AG04450 (cell line): ENCODE measurements around the gene DCST2. TPM values are rescaled to one million over a fixed set of nuclear protein-coding genes. Genes with fewer than 3 reads are reported as not detected.
A peak's percentile ranks its signal among the peaks of the same experiment; 100 is the strongest.
"Not testable (repeated sequence)": the region's sequence is repeated elsewhere in the genome, so short reads cannot be mapped to it uniquely, and the experiment has no call there.

Experiments
- CTCF ChIA-PET: fragments of 300-600, 350-600 bp; formaldehyde crosslinking; extraction: SDS; loops from one replicate; lab custom pipeline; 2022; ENCODE audit warnings: antibody characterized with exemption, inconsistent platforms; lab: Charles Lee
- POLR2A ChIA-PET: fragments of 350-600 bp; formaldehyde crosslinking; extraction: SDS; loops from one replicate; lab custom pipeline; 2021; ENCODE audit warnings: antibody characterized with exemption, inconsistent platforms; lab: Yijun Ruan, JAX
- DNase-seq: peaks from one replicate; pipeline ENCODE4 v3.0.0-alpha.2; 2011; ENCODE audit warnings: low read depth, low spot score
- H3K27ac ChIP-seq: one replicate; pipeline ENCODE4 v1.5.1; 2012; ENCODE audit warnings: low read depth, low read length, control low read depth
- H3K27me3 ChIP-seq: one replicate; pipeline ENCODE4 v1.6.0; 2012; ENCODE audit warnings: low read length; ENCODE audit not compliant: control insufficient read depth, insufficient read depth
- H3K4me3 ChIP-seq: 2 replicates; pipeline ENCODE4 v1.5.1; 2011; ENCODE audit warnings: mild to moderate bottlenecking, low read depth, low read length, control low read depth
- H3K9me3 ChIP-seq: 2 replicates; pipeline ENCODE4 v1.5.1; 2012; ENCODE audit warnings: low read length; ENCODE audit not compliant: control insufficient read depth, insufficient read depth
- polyA plus RNA-seq: library from polyadenylated mRNA; depleted of rRNA; stranded (reverse); fragments of >200 nt; gene quantifications from 2 replicates; pipeline ENCODE4 v1.2.3, GENCODE V29; 2011
- TF ChIP-seq, protein P1 (sequence below): IDR thresholded peaks from 2 replicates; pipeline ENCODE4 v1.5.1; 2011; ENCODE audit warnings: low read depth, low read length, control low read depth, inconsistent platforms

Gene DCST2
- polyA plus RNA-seq, 1 experiment: 0.07 TPM

- H3K27ac ChIP-seq: no peak overlapping the region
- no peaks in the 10 kb centered on the region for H3K27me3 ChIP-seq
- DNase-seq: no peak
- POLR2A ChIA-PET: no interaction called here
- TF ChIP-seq, protein P1, sequence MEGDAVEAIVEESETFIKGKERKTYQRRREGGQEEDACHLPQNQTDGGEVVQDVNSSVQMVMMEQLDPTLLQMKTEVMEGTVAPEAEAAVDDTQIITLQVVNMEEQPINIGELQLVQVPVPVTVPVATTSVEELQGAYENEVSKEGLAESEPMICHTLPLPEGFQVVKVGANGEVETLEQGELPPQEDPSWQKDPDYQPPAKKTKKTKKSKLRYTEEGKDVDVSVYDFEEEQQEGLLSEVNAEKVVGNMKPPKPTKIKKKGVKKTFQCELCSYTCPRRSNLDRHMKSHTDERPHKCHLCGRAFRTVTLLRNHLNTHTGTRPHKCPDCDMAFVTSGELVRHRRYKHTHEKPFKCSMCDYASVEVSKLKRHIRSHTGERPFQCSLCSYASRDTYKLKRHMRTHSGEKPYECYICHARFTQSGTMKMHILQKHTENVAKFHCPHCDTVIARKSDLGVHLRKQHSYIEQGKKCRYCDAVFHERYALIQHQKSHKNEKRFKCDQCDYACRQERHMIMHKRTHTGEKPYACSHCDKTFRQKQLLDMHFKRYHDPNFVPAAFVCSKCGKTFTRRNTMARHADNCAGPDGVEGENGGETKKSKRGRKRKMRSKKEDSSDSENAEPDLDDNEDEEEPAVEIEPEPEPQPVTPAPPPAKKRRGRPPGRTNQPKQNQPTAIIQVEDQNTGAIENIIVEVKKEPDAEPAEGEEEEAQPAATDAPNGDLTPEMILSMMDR: no peak
- CTCF ChIA-PET: interaction anchor here (0.9 kb wide), 1 partner anchor 39 kb away, joined by 3 read pairs; no protein-coding TSS in a partner anchor
- H3K9me3 ChIP-seq: no peaks in the 10 kb centered on the region
- no peak overlapping the region for H3K4me3 ChIP-seq
Observed at GRCh38 chr1:154978360-154978759, 55.2 kb downstream of the DCST2 start.

GRCh38 chr1:154977762-154978161, 55.8 kb downstream of the DCST2 start:
- H3K9me3 ChIP-seq, H3K27me3 ChIP-seq, DNase-seq, H3K4me3 ChIP-seq, POLR2A ChIA-PET, H3K27ac ChIP-seq: not testable (repeated sequence)
- CTCF ChIA-PET: interaction anchor here (0.9 kb wide), 1 partner anchor 40 kb away, joined by 3 read pairs; no protein-coding TSS in a partner anchor

DNA sequence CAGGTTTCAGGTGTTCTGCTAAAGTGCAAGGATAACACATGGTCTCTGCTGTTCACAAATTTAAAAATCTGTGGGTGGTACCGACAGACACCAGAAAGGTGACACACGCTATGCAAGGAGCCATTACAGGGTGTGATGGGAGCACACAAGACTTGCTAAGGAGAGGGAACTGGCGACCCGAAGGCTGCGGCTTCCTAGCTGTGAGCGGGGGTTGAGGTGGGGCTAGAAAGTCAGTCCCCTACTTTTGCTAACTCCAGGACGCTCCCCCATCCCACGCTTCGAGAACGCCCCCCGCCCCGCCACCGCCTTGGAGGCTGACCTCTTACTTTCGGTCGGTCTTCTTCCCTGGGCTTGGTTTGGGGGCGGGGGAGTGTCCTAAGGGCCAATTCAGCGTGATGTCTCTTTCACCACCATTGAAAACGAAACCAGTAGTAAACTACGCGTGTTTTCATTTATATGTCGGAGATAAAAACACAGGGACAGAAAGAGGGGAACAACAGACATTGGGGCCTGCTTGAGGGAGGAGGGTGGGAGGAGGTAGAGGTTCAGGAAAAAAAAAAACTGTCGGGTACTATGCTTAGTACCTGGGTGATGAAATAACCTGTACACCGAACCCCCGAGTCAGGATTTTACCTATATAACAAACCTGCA, 58.0 kb downstream of the DCST2 start:
- CTCF ChIA-PET: interaction anchor here (0.7 to 1.6 kb wide), 2 partner anchors 21 to 24 kb away, joined by 3 to 4 read pairs; no protein-coding TSS in a partner anchor

GRCh38 chr1:154974808-154975408, 58.7 kb downstream of the DCST2 start:
- Histone ChIP-seq H3K4me3 (peak overlapping the region; percentile 75), H3K27me3 (no peaks in the 10 kb centered on the region), H3K9me3 (peaks cover 3% of the 10 kb centered on the region; the same call in 1 of the 2 replicates), H3K27ac (peak overlapping the region; percentile 100)
- CTCF ChIA-PET: interaction anchor here (0.7 to 1.6 kb wide), 2 partner anchors 21 to 25 kb away, joined by 3 to 4 read pairs; no protein-coding TSS in a partner anchor
- POLR2A ChIA-PET: interaction anchor here (0.6 to 1.1 kb wide), 4 partner anchors 14 to 435 kb away, joined by 3 read pairs; no protein-coding TSS in a partner anchor
- TF ChIP-seq, protein P1: no peak
- DNase-seq: peak; percentile 89

More for the DNA sequence above, 58.0 kb downstream of the DCST2 start:
- H3K27me3 ChIP-seq: no peaks in the 10 kb centered on the region
- peak overlapping the region; percentile 75 for H3K4me3 ChIP-seq
- peak overlapping the region; percentile 100 for H3K27ac ChIP-seq
- H3K9me3 ChIP-seq: no peaks in the 10 kb centered on the region
- POLR2A ChIA-PET: interaction anchor here (0.6 to 1.1 kb wide), 2 partner anchors 14 to 348 kb away, joined by 3 read pairs; no protein-coding TSS in a partner anchor
- TF ChIP-seq, protein P1: no peak
- no peak for DNase-seq

DNA sequence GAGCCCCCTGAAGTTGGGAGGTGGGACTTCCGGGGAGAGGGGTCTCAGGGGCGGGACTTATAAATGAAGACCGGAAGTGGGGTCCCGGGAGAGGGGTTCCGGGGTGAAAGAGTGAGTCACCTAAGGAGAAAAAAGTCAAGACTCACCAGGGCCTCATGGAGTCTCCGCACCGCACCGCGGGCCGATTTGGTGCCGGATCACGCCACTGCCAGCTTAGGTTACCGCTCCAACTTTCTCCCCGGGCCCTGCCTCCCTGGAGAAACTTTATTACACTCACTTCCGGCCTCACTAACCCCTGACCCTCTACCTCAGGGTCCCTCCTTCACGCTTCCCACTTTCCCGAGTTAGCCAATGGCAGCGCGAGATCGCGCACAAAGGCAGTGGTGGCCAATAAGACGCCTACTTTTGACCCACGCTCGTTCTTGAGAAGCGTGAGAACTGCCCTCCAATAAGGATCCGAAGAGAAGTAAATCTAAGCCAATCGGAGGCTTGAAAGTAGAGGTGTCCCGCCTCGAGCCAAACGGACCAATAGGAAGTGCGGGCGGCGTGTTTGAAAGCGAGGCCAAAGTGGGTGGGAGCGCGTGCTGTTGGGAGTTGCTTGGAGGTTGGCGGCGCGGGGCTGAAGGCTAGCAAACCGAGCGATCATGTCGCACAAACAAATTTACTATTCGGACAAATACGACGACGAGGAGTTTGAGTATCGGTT, 59.3 kb downstream of the DCST2 start, which contains the start of gene CKS1B:
TSS of gene CKS1B (plus strand) at position 580 of the 706 bp plus-strand sequence. CDS start at position 645, 65 bp downstream.
- CTCF ChIA-PET: interaction anchor here (1.0 to 1.1 kb wide), 3 partner anchors 19 to 43 kb away, joined by 3 to 6 read pairs (median 5); partner anchors contain the start of gene LENEP

More for the DNA sequence above, 59.3 kb downstream of the DCST2 start, which contains the start of gene CKS1B:
- TF ChIP-seq, protein P1: no peak
- peak within 1 kb of the TSS; percentile 100 for H3K27ac ChIP-seq
- H3K9me3 ChIP-seq: peaks cover 3% of the 10 kb centered on the region; the same call in 1 of the 2 replicates
- POLR2A ChIA-PET: interaction anchor here (0.6 to 5.0 kb wide), 11 partner anchors 9 to 702 kb away, joined by 3 to 59 read pairs (median 5); partner anchors contain the start of genes FLAD1 and PYGO2
- H3K27me3 ChIP-seq: no peaks in the 10 kb centered on the region
- H3K4me3 ChIP-seq: peak within 1 kb of the TSS; percentile 77
- DNase-seq: peak; percentile 100
